Stimulated activated CD4-positive, alpha-beta T cell treated with anti-CD3 and anti-CD28 coated beads, Interleukin-1b, Interleukin-23, amount 100 ng/mL, for 48 hours (primary cell): ENCODE measurements around the gene ARMH1.
"Not testable (repeated sequence)": the region's sequence is repeated elsewhere in the genome, so short reads cannot be mapped to it uniquely, and the experiment has no call there.

Experiments
- DNase-seq: peaks from one replicate; pipeline ENCODE4 v3.0.0-alpha.2; 2020

The ARMH1 gene

GRCh38 chr1:44645476-44646244 lies 28.9 kb upstream of the ARMH1 start:
- no peak for DNase-seq

DNA sequence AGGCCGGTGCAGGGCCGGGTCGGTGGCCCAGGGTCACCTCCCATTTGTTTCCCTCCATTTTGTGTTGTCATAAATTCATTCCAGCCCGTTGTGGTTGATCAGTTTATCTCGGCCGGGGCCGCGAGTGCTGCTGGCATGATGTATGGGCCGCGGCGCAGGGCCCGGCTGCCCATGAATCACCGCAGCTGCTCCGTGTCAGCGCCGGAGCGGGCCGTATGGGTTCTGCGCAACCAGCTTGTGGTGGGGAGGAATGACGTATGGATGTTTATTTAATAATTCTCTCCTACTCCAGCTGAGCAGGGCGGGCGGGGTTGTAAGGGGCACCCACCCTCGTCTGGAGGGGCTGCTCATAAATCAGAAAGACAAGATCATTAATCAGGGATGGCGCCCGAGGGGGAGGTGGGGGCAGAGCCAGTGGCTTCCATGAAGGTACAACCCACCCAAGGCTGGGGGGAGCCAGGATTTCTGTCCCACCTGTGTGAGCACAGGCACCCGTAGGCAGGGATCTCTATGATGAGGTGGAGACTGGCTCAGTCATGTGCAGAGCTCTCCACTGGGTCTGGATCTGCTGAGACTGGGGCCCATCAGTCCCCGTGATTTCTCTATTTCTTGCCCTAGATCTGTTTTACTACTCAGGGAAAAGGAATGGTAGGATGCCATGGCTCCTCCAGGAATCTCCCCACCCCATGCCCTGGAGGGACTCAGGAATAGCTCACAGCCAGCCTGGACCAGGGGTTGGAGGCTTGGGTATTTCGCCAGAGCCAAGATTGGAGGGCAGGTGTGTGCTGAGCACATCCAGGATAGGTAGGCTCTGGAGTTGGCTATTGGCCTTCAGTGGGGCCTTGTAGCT lies 28.0 kb upstream of the ARMH1 start:
- DNase-seq: no peak

DNA sequence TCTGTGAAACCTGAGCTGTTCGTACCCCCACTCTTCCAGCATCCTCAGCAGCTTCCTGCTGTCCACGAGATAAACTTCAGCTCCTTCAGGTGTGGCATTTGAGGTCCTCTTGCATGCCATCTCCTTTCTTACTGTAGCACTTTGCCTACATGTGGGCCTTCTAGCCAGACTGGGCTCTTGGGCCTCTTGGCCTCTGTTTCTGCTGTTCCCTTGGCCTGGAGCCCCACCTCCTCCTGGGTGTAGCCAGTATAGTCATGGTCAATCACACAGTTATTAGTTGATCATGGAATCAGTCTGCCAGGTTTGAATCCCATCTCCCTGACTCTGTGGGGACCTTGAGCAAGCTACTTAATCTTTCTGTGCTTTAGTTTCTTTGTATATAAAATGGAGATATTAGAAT lies 26.6 kb upstream of the ARMH1 start:
- no peak for DNase-seq

GRCh38 chr1:44648529-44649250 lies 25.8 kb upstream of the ARMH1 start:
- DNase-seq: no peak

GRCh38 chr1:44649788-44650158 lies 24.7 kb upstream of the ARMH1 start:
- no peak for DNase-seq

DNA sequence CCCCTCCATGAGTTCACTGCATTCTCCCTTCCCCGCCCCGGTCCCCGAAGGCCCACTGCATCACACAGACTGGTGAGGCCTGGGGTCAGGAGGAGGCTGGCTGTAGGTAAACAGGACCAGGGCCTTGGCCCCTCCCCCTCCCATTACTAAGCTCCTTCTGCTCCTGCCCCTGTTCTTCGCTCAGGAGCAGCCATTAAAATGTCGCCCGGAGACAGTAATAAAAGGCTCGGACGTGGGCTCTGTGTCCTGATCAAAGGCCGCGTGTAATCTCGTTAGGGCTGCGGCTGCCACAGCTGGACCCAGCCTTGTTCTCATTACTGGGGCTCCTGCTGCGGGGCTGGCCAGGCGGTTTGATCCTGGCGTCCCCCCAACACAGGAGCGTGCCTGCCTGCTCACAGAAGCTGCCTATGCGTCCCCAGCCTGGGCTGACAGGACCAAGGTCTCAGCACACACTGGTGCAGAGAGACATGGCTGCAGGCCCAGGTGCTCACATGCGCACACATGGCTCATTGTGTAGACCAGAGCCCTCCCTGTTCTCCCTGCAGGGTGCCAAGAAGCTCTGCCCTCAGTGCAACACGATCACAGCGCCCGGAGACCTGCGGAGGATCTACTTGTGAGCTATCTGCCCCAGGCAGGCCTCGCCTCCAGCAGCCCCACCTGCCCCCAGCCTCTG lies 24.2 kb upstream of the ARMH1 start:
- no peak for DNase-seq

- no peak for DNase-seq
These were observed 23.4 kb upstream of the ARMH1 start for GRCh38 chr1:44651069-44651468.

DNA sequence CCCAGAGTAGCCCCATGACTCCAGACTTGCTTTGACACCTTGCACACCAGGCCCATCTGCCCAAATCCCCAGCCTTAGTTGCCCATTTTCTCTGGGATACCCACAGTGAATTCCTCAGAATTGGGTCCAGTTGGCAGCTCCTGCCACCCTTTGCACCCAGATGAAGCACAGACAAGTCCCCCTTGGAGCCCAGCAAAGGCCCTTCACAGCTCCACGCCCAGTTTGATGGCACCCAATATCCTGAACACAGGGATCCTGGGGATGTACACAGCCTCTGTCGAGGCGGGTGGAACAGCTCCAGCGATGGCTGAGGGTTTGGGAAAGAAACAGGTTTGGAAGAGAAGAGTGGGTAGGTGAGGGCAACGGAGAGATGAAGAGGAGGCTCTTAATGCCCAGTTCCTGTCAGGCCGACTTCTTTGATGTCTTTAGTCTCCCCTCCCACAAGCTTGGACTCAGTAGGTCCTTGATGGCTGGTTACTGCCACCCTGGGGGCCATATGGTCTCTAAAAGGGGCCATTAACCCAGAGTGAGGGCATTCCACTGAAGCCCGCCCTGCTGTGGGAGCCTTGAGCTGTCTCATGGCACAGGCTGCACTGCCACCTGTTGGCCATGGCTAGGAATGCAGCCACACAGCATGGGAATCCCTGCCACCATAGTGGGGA lies 21.9 kb upstream of the ARMH1 start:
- peak; percentile 70 for DNase-seq

- no peak for DNase-seq
These were observed 21.2 kb upstream of the ARMH1 start for GRCh38 chr1:44653107-44653964.

DNA sequence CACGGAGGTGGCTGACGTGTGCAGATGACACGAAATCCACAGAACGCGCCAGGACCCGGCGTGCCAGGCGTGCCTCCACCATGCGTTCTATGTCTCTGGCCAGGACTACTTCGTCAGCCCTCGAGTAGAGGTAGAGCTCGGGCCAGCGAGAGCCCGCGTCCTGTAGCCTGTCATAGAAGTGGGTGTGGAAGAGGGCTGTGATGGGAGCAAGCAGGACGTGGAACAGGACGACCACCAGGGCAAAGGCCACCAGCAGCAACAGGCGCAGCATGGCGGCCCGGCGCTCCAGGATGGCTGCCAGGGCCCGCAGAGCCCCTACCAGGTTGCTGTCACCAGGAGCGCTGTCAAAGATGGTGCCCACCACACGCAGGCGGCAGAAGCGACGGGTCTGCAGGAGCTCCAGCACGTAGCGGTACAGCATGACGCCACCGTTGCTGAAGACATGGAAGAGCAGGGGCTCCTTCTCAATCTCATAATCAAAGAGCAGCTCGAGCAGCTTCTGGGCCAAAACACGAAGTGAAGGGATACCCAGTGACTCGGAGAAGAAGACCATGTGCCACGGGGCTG lies 19.8 kb upstream of the ARMH1 start:
- DNase-seq: no peak

- DNase-seq: peak; percentile 6
These were observed 18.9 kb upstream of the ARMH1 start for GRCh38 chr1:44655609-44656008.

DNA sequence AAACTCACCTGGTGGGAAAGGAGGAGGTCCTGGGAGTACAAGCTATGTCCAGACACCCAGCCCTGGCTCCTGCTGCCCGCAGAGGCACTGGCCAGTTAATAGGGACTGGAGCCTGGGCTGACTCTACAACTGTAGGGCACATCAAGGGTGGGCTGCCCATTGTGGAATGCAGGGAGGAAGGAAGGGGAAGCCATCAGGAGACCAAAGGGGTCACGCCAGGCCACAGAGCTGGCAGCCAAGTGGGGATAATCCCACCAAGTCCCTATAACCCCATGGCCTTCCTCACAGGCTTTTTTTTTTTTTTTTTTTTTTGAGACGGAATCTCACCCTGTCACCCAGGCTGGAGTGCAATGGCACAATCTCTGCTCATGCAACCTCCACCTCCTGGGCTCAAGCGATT lies 14.9 kb upstream of the ARMH1 start:
- DNase-seq: no peak

- no peak for DNase-seq
These were observed 14.3 kb upstream of the ARMH1 start for GRCh38 chr1:44660176-44660575.

DNA sequence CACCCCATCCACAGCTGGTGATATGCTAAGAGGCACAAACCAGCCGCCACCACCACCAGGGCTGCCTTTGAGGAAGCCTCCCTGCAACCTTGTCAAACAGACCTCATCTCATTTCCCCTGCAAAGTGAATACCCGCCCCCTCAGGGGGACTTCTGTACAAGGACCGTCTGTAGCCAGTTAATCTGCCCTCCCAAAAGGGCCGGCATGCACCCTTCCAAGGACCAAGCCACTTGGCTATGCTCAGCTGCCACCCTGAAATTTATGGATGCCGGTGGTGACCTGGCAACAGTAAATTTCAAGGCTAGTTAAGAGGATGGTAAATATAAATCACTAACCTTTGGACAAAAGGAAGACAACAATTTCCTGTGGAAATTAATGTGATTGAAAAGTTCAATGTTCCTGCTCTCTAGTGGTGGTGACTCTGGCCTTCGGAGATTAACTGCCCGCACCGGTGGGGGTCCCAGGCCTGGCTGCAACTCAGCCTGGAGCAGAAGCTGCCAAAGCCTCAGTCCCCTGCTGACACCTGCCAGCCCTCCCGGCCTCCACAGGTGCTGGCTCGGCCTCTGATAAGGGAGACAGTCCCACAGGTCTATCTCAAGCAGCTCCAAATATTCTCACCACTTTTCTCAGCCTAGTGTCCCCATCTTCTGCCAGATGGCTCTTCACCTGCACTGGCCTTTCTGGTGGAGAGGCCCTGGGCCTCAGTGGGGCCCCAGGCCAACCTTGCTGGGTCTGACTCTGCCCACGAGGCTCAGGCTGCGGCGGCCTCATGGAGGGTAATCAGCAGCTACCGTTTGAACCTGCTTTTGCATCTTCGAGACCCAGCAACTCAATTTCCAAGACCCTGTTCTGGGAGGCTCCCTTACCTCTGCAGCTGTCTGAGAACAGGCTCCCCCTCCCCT lies 12.5 kb upstream of the ARMH1 start:
- DNase-seq: no peak

- no peak for DNase-seq
These were observed 11.9 kb upstream of the ARMH1 start for GRCh38 chr1:44662683-44663030.

- no peak for DNase-seq
These were observed 11.1 kb upstream of the ARMH1 start for GRCh38 chr1:44663417-44663816.

DNA sequence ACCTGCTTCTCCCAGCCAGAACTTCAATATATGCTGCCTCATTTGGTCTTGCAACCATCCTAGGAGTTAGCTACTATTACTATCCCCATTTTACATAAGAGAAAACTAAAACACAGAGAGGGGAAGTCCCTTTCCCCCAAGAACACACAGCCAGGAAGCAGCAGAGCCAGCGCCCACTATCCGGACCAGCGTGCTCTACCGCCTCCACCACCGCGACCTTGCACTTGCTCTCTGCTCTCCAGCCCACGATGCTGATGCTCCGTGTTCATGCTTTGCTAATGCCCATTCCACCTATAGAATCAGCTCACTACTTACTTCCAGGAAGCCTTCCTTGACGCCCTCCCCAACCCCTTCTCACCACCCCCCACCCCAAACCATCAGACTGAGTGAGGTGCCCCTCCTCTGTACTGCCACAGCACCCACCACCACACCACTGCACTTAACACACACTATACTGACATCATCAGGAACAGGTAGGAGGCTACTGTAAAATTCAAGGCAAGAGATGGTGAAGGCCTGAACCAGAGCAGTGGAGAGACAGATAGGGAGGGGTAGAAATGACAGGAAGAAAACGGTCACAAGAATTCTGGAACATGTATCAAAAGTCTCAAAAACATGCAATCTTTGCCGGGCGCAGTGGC lies 9.7 kb upstream of the ARMH1 start:
- DNase-seq: peak; percentile 18

- DNase-seq: not testable (repeated sequence)
These were observed 7.8 kb upstream of the ARMH1 start for GRCh38 chr1:44666719-44667118.
